Panc1 (cell line): ENCODE measurements around the gene PCYT1B. TPM values are rescaled to one million over a fixed set of nuclear protein-coding genes. Genes with fewer than 3 reads are reported as not detected.

Experiments
- ATAC-seq: fragments of 200-7000 bp; cut with Tn5 transposase; 2 replicates; pipeline ENCODE4 v1.9.1; 2020; ENCODE audit warnings: mild to moderate bottlenecking, moderate library complexity
- BruUV-seq: library from RNA; stranded (reverse); fragments of 400-500 nt; replicated peaks from 2 replicates; lab custom pipeline; 2021; lab: Mats Ljungman, UMichigan
- CTCF ChIA-PET: fragments of 300-600 bp; sonication (Branson Sonifier 250); formaldehyde crosslinking; loops from one replicate; lab custom pipeline; 2022; ENCODE audit warnings: antibody characterized with exemption; lab: Charles Lee
- POLR2A ChIA-PET: fragments of 300-600 bp; sonication (Branson Sonifier 250); formaldehyde crosslinking; loops from one replicate; lab custom pipeline; 2022; ENCODE audit warnings: antibody characterized with exemption; lab: Charles Lee
- DNase-seq: peaks from one replicate; pipeline ENCODE4 v3.0.0-alpha.2; 2010; ENCODE audit warnings: low read depth, low spot score
- H3K27ac ChIP-seq: 2 replicates; pipeline ENCODE4 v1.5.1; 2011; ENCODE audit warnings: mild to moderate bottlenecking, low read length, inconsistent platforms
- H3K27me3 ChIP-seq: fragments of 200-500 bp; sonication (Bioruptor generic); 2 replicates; pipeline ENCODE4 v1.6.0; 2014; ENCODE audit warnings: low read length, inconsistent platforms; ENCODE audit not compliant: control insufficient read depth, insufficient read depth
- H3K36me3 ChIP-seq: fragments of 200-500 bp; sonication (Bioruptor generic); 2 replicates; pipeline ENCODE4 v1.5.1; 2014; ENCODE audit warnings: inconsistent platforms, mild to moderate bottlenecking, low read length, moderate library complexity; ENCODE audit not compliant: control insufficient read depth, insufficient read depth
- H3K4me1 ChIP-seq: 2 replicates; pipeline ENCODE4 v1.5.1; 2011; ENCODE audit warnings: inconsistent platforms, mild to moderate bottlenecking, low read length, moderate library complexity; ENCODE audit not compliant: control insufficient read depth, insufficient read depth
- H3K4me3 ChIP-seq, 2 experiments: 2 replicates each; pipeline ENCODE4 v1.5.1; 2011 to 2012; ENCODE audit warnings: low read depth in 2 of 2, low read length in 2 of 2, mild to moderate bottlenecking in 2 of 2, inconsistent platforms in 1 of 2, moderate library complexity in 1 of 2
- H3K9me3 ChIP-seq: fragments of 200-500 bp; sonication (Bioruptor generic); 2 replicates; pipeline ENCODE4 v1.5.1; 2014; ENCODE audit warnings: low read depth, mild to moderate bottlenecking, inconsistent platforms, low read length, moderate library complexity; ENCODE audit not compliant: control insufficient read depth, insufficient read depth
- POLR2AphosphoS5 ChIP-seq: IDR thresholded peaks from 2 replicates; pipeline ENCODE4 v1.6.1; 2012; ENCODE audit warnings: mild to moderate bottlenecking, low read depth, low read length, moderate library complexity
- SIN3A ChIP-seq: IDR thresholded peaks from 2 replicates; pipeline ENCODE4 v1.6.1; 2012; ENCODE audit warnings: low read depth, mild to moderate bottlenecking, low read length, moderate library complexity, borderline replicate concordance; ENCODE audit not compliant: insufficient read depth
- TCF7L2 ChIP-seq: IDR thresholded peaks from 2 replicates; pipeline ENCODE4 v1.6.1; 2011; ENCODE audit warnings: mild to moderate bottlenecking, low read depth, low read length, inconsistent platforms
- in situ Hi-C: cut with HindIII; loops from 2 replicates; pipeline ENCODE4 v1.10.0; 2016; ENCODE audit warnings: low sequenced_read_pairs, low pct_unique_long_range_greater_than_20kb
- intact Hi-C: fragments of 100-400 bp; cut with micrococcal nuclease; formaldehyde crosslinking; loops from one replicate; pipeline ENCODE4 v1.10.0; 2022; ENCODE audit not compliant: unreplicated experiment
- total RNA-seq: library from RNA; stranded (reverse); gene quantifications from one replicate; pipeline ENCODE4 v1.2.1, GENCODE V29; 2021; ENCODE audit not compliant: unreplicated experiment
- TF ChIP-seq, protein P1 (sequence below), 2 experiments: IDR thresholded peaks; 2 replicates each; pipeline ENCODE4 v1.6.1; 2011 to 2012; ENCODE audit warnings: low read depth in 2 of 2, control low read depth in 1 of 2, low read length in 1 of 2, mild to moderate bottlenecking in 1 of 2, moderate library complexity in 1 of 2; ENCODE audit not compliant: insufficient read depth in 1 of 2
- TF ChIP-seq, protein P2 (sequence below): fragments of 450-650 bp; IDR thresholded peaks from 2 replicates; pipeline ENCODE4 v1.5.1; 2017; ENCODE audit warnings: mild to moderate bottlenecking

Gene PCYT1B
- total RNA-seq, 1 experiment from 2014 or later: 0.03 TPM

DNA sequence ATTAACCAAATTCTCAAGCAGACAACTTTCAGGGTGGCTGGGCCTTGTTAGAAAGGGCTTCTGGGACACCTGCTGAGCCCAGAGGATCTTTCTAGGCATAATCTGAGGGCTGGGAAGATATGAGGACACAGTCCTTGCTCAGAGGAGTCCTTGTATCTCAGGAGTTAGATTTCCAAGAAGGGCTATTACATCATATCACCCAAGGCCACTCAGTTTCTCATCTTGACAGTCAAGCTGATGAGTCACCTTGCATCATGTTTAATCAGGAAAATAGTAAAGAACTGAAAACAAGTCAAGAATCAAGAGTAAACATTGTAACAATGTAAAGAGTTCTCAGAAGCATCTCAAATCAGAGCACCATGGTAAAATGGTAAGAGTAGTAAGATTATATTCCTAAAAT, 4.0 kb downstream of the PCYT1B start:
- BruUV-seq: no TSS peak
- ATAC-seq (no peak), DNase-seq (no peak)
- in situ Hi-C loops: no loop called here
- Histone ChIP-seq H3K4me1 (no peaks in the 10 kb centered on the region), H3K27me3 (no peaks in the 10 kb centered on the region), H3K27ac (no peak overlapping the region), H3K4me3 (no peak overlapping the region), H3K36me3 (no peaks in the 10 kb centered on the region), H3K9me3 (no peaks in the 10 kb centered on the region)
- TF ChIP-seq POLR2AphosphoS5 (no peak), SIN3A (no peak), TCF7L2 (no peak)
- TF ChIP-seq, protein P1, sequence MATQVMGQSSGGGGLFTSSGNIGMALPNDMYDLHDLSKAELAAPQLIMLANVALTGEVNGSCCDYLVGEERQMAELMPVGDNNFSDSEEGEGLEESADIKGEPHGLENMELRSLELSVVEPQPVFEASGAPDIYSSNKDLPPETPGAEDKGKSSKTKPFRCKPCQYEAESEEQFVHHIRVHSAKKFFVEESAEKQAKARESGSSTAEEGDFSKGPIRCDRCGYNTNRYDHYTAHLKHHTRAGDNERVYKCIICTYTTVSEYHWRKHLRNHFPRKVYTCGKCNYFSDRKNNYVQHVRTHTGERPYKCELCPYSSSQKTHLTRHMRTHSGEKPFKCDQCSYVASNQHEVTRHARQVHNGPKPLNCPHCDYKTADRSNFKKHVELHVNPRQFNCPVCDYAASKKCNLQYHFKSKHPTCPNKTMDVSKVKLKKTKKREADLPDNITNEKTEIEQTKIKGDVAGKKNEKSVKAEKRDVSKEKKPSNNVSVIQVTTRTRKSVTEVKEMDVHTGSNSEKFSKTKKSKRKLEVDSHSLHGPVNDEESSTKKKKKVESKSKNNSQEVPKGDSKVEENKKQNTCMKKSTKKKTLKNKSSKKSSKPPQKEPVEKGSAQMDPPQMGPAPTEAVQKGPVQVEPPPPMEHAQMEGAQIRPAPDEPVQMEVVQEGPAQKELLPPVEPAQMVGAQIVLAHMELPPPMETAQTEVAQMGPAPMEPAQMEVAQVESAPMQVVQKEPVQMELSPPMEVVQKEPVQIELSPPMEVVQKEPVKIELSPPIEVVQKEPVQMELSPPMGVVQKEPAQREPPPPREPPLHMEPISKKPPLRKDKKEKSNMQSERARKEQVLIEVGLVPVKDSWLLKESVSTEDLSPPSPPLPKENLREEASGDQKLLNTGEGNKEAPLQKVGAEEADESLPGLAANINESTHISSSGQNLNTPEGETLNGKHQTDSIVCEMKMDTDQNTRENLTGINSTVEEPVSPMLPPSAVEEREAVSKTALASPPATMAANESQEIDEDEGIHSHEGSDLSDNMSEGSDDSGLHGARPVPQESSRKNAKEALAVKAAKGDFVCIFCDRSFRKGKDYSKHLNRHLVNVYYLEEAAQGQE (IDR thresholded peaks at IDR 0.05; ENCODE audit: insufficient read depth in 1 of 2, low read depth in 2 of 2, low read length in 1 of 2): no peak
- TF ChIP-seq, protein P2, sequence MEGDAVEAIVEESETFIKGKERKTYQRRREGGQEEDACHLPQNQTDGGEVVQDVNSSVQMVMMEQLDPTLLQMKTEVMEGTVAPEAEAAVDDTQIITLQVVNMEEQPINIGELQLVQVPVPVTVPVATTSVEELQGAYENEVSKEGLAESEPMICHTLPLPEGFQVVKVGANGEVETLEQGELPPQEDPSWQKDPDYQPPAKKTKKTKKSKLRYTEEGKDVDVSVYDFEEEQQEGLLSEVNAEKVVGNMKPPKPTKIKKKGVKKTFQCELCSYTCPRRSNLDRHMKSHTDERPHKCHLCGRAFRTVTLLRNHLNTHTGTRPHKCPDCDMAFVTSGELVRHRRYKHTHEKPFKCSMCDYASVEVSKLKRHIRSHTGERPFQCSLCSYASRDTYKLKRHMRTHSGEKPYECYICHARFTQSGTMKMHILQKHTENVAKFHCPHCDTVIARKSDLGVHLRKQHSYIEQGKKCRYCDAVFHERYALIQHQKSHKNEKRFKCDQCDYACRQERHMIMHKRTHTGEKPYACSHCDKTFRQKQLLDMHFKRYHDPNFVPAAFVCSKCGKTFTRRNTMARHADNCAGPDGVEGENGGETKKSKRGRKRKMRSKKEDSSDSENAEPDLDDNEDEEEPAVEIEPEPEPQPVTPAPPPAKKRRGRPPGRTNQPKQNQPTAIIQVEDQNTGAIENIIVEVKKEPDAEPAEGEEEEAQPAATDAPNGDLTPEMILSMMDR: no peak
- intact Hi-C loops: no loop called here
- ChIA-PET POLR2A (no interaction called here), CTCF (no interaction called here)

DNA sequence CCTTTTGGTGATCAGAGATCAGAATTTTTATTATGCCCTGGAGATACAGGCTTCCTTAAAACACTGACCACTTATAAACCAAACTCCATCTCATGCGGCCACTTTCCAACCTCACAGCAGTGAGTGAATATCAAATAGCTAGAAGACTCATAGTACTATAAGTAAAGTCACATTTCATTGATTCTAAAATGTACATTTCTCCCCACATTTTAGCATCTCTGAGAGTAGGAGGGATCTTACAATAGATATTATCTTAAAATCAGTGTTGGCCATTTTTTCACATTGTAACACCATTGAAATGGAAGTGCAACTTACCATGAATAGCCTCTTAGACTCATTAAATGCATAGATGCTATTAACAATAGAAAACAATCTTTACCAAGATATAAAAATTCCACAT, 17.4 kb downstream of the PCYT1B start:
- Histone ChIP-seq H3K27me3 (no peaks in the 10 kb centered on the region), H3K9me3 (no peaks in the 10 kb centered on the region), H3K4me1 (no peaks in the 10 kb centered on the region), H3K4me3 (no peak overlapping the region), H3K27ac (no peak overlapping the region), H3K36me3 (no peaks in the 10 kb centered on the region)
- ChIA-PET POLR2A (no interaction called here), CTCF (no interaction called here)
- DNase-seq (no peak), ATAC-seq (no peak)
- no TSS peak for BruUV-seq
- no peak for TF ChIP-seq POLR2AphosphoS5
- no peak for TF ChIP-seq TCF7L2
- TF ChIP-seq, protein P1 (IDR thresholded peaks at IDR 0.05; ENCODE audit: insufficient read depth in 1 of 2, low read depth in 2 of 2, low read length in 1 of 2): no peak
- TF ChIP-seq SIN3A: no peak
- TF ChIP-seq, protein P2: no peak
- intact Hi-C loops (no loop called here), in situ Hi-C loops (no loop called here)
